Psoas muscle (tissue), 8 donors: ENCODE measurements around the gene BTBD3. TPM values are rescaled to one million over a fixed set of nuclear protein-coding genes. Genes with fewer than 3 reads are reported as not detected.

Experiments used
- ATAC-seq, 4 donors: fragments of 200-7000 bp; cut with Tn5 transposase; one replicate each; pipeline ENCODE4 v1.9.1; 2020; ENCODE audit warnings: moderate library complexity in 3 of 4, mild to moderate bottlenecking in 2 of 4
- DNase-seq, 2 donors: peaks; one replicate each; pipeline ENCODE4 v3.0.0-alpha.2; 2020
- H3K27ac ChIP-seq: fragments of 200-600 bp; one replicate; pipeline ENCODE4 v1.8.0; 2022
- H3K27me3 ChIP-seq, 3 donors: fragments of 200-600 bp in 1 of 3; one replicate each; pipeline versions ENCODE4 v1.6.1 to v1.8.0; 2013 to 2022; ENCODE audit warnings: low read length in 2 of 3, mild to moderate bottlenecking in 2 of 3, moderate library complexity in 1 of 3; ENCODE audit not compliant: insufficient read depth in 3 of 3
- H3K36me3 ChIP-seq, 2 donors: fragments of 200-600 bp in 1 of 2; one replicate each; pipeline versions ENCODE4 v1.6.1 to v1.8.0; 2013 to 2022; ENCODE audit warnings: low read depth in 1 of 2, mild to moderate bottlenecking in 1 of 2, moderate library complexity in 1 of 2; ENCODE audit not compliant: insufficient read depth in 1 of 2
- H3K4me1 ChIP-seq: fragments of 200-600 bp; one replicate; pipeline ENCODE4 v1.8.0; 2022
- H3K4me3 ChIP-seq: fragments of 200-600 bp; one replicate; pipeline ENCODE4 v1.8.0; 2022; ENCODE audit warnings: mild to moderate bottlenecking
- H3K9me3 ChIP-seq: fragments of 200-600 bp; one replicate; pipeline ENCODE4 v1.8.0; 2022
- CTCF ChIP-seq: fragments of 200-600 bp; IDR thresholded peaks from one replicate; pipeline ENCODE4 v1.8.0; 2022; ENCODE audit warnings: antibody characterized with exemption
- WGBS, 3 donors: extraction: QIAGEN DNeasy Blood & Tissue Kit; methylation state at CpG; one replicate each; pipeline versions ENCODE4 v1.1.6 to v1.1.7; 2013; 5-methylcytosine and 5-hydroxymethylcytosine counted together
- intact Hi-C, 2 donors: fragments of 100-400 bp; cut with DNase I; formaldehyde crosslinking; loops; one replicate each; pipeline versions ENCODE4 v1.11.0 to v1.14.2; 2022
- polyA plus RNA-seq, 3 donors: library from polyadenylated mRNA; stranded (reverse); fragments of 200-250 nt; gene quantifications; one replicate each; pipeline ENCODE4 v1.2.3, GENCODE V29; 2013
- total RNA-seq, 4 donors: library from RNA; stranded (reverse); fragmentation: NEBNext Ultra II Directional in 2 of 4; extraction: Animal tissue kit (Norgen Biotek cat#: 25700) in 2 of 4; gene quantifications; one replicate each; pipeline versions ENCODE4 v1.2.1 to v1.2.4, GENCODE V29; 2021 to 2023
- donor health status: healthy with polysubstance abuse.
- donor health status: DM: no; HTN: no; CAD: no; lungs with moderate emphysema.
- donor health status: Bipolar disorder and iron deficiency.
- donor health status: healthy.
- donor health status: DM: yes; HTN: yes; CAD: no.
- donor health status: DM: no; HTN: no; CAD: no.
- donor health status: DM: no; HTN: no; CAD: no.
- donor health status: DM: yes; HTN: yes; CAD: no.

Gene BTBD3
- total and polyA plus RNA-seq, 7 donors = 7.3 to 23.7 (median 15.1) TPM

GRCh38 chr20:11907621-11908020 lies 10.1 kb upstream of the BTBD3 start:
- ATAC-seq (no peak), DNase-seq (no peak)
- no peak for TF ChIP-seq CTCF
- no peaks in the 10 kb centered on the region for H3K36me3 ChIP-seq
- no peak overlapping the region for H3K27ac ChIP-seq
- peaks cover 30% of the 10 kb centered on the region for H3K4me1 ChIP-seq
- H3K4me3 ChIP-seq = no peak overlapping the region
- 88 to 98% (median 95%) methylated on average over 4 of the region's 4 CpGs for WGBS, 3 donors
- no peaks in the 10 kb centered on the region for H3K27me3 ChIP-seq
- no peaks in the 10 kb centered on the region for H3K9me3 ChIP-seq
- intact Hi-C loops = no loop called here

- intact Hi-C loops = no loop called here
- Histone ChIP-seq H3K36me3 (no peaks in the 10 kb centered on the region), H3K9me3 (no peaks in the 10 kb centered on the region), H3K4me3 (no peak overlapping the region), H3K27me3 (no peaks in the 10 kb centered on the region), H3K27ac (no peak overlapping the region), H3K4me1 (peaks cover 41% of the 10 kb centered on the region)
- DNase-seq = no peak
- ATAC-seq = no peak
- WGBS, 3 donors = 66 to 78% (median 67%) methylated on average over 4 of the region's 4 CpGs
- TF ChIP-seq CTCF = peak; percentile 22
Measured at GRCh38 chr20:11912013-11912658, 5.6 kb upstream of the BTBD3 start.

GRCh38 chr20:11912659-11913415 lies 4.9 kb upstream of the BTBD3 start:
- no peak for ATAC-seq
- no peaks in the 10 kb centered on the region for H3K27me3 ChIP-seq
- H3K4me1 ChIP-seq = peaks cover 41% of the 10 kb centered on the region
- TF ChIP-seq CTCF = no peak
- intact Hi-C loops = no loop called here
- no peak for DNase-seq
- H3K4me3 ChIP-seq = no peak overlapping the region
- 84 to 94% (median 90%) methylated on average over 4 of the region's 4 CpGs for WGBS, 3 donors
- H3K27ac ChIP-seq = no peak overlapping the region
- H3K9me3 ChIP-seq = no peaks in the 10 kb centered on the region
- no peaks in the 10 kb centered on the region for H3K36me3 ChIP-seq

GRCh38 chr20:11918391-11918845 lies 725 bp downstream of the BTBD3 start:
- TF ChIP-seq CTCF = no peak
- intact Hi-C loops = no loop called here
- Histone ChIP-seq H3K4me3 (peak overlapping the region; percentile 57), H3K27me3 (no peaks in the 10 kb centered on the region), H3K36me3 (peaks cover 0 to 15% of the 10 kb centered on the region in 2 donors), H3K9me3 (no peaks in the 10 kb centered on the region), H3K4me1 (peaks cover 43% of the 10 kb centered on the region), H3K27ac (peak overlapping the region; percentile 32)
- WGBS, 3 donors = 13 to 34% (median 13%) methylated on average over 5 of the region's 5 CpGs
- ATAC-seq (peak in 1 of 4 donors; percentile 33), DNase-seq (no peak)
